ENCODE measurements around the gene LST1. TPM values are rescaled to one million over a fixed set of nuclear protein-coding genes. Genes with fewer than 3 reads are reported as not detected.

The LST1 gene
- total RNA-seq, 1 donor from 2014 or later: 33.1 TPM

GRCh38 chr6:31614684-31615578 lies 28.9 kb downstream of the LST1 start, which contains the start of gene AIF1:
Gene AIF1, plus strand, starts transcription at chr6:31615234. Its CDS starts 96 bp downstream, at chr6:31615330.
- intact Hi-C loops (cut with micrococcal nuclease): no loop called here

- intact Hi-C loops (cut with micrococcal nuclease): no loop called here
Measured at GRCh38 chr6:31615748-31616147, 29.7 kb downstream of the LST1 start.

- intact Hi-C loops (cut with micrococcal nuclease): no loop called here
Measured at GRCh38 chr6:31617010-31617409, 30.9 kb downstream of the LST1 start.

GRCh38 chr6:31619805-31620585 lies 33.9 kb downstream of the LST1 start:
- intact Hi-C loops (cut with micrococcal nuclease): loop anchor here (1.0 to 2.0 kb wide), 7 partner anchors 32 to 242 kb away; partner anchors contain the start of genes BAG6, HSPA1B, NEU1 and NFKBIL1

GRCh38 chr6:31620586-31621319 lies 34.7 kb downstream of the LST1 start, which contains the start of gene PRRC2A:
Gene PRRC2A, plus strand, starts transcription at chr6:31620715. Its CDS starts 2,075 bp downstream, at chr6:31622790.
- intact Hi-C loops (cut with micrococcal nuclease): loop anchor here (1.0 to 2.0 kb wide), 7 partner anchors 32 to 242 kb away; partner anchors contain the start of genes BAG6, HSPA1B, NEU1 and NFKBIL1

- intact Hi-C loops (cut with micrococcal nuclease): loop anchor here (2.0 kb wide), 1 partner anchor 205 kb away; the partner anchor contains the start of gene HSPA1B
Measured at GRCh38 chr6:31621320-31621939, 35.4 kb downstream of the LST1 start.

- intact Hi-C loops (cut with micrococcal nuclease): loop anchor here (2.0 kb wide), 1 partner anchor 205 kb away; the partner anchor contains the start of gene HSPA1B
Measured at GRCh38 chr6:31621991-31622390, 35.9 kb downstream of the LST1 start.

- intact Hi-C loops (cut with micrococcal nuclease): no loop called here
Measured at GRCh38 chr6:31622684-31623091, 36.6 kb downstream of the LST1 start.

GRCh38 chr6:31624070-31624469 lies 38.0 kb downstream of the LST1 start:
- intact Hi-C loops (cut with micrococcal nuclease): no loop called here

- intact Hi-C loops (cut with micrococcal nuclease): no loop called here
Measured at GRCh38 chr6:31626952-31627351, 40.9 kb downstream of the LST1 start.

- intact Hi-C loops (cut with micrococcal nuclease): no loop called here
Measured at GRCh38 chr6:31627690-31628287, 41.7 kb downstream of the LST1 start.

- intact Hi-C loops (cut with micrococcal nuclease): no loop called here
Measured at GRCh38 chr6:31629014-31629413, 42.9 kb downstream of the LST1 start.

- intact Hi-C loops (cut with micrococcal nuclease): no loop called here
Measured at GRCh38 chr6:31630177-31630934, 44.3 kb downstream of the LST1 start.

- intact Hi-C loops (cut with micrococcal nuclease): no loop called here
Measured at GRCh38 chr6:31631209-31631608, 45.1 kb downstream of the LST1 start.

GRCh38 chr6:31631681-31632278 lies 45.7 kb downstream of the LST1 start:
- intact Hi-C loops (cut with micrococcal nuclease): no loop called here

- intact Hi-C loops (cut with micrococcal nuclease): no loop called here
Measured at GRCh38 chr6:31632279-31632946, 46.3 kb downstream of the LST1 start.

GRCh38 chr6:31633447-31633846 lies 47.4 kb downstream of the LST1 start:
- intact Hi-C loops (cut with micrococcal nuclease): no loop called here

GRCh38 chr6:31634131-31634530 lies 48.1 kb downstream of the LST1 start:
- intact Hi-C loops (cut with micrococcal nuclease): no loop called here
